ENCODE measurements around the gene CNN3. TPM values are rescaled to one million over a fixed set of nuclear protein-coding genes. Genes with fewer than 3 reads are reported as not detected.

CNN3 gene
- total and polyA plus RNA-seq, 4 donors, result 43.9 to 87.4 (median 69.6) TPM

GRCh38 chr1:94873520-94874351 is 53.2 kb downstream of the CNN3 start:
- Histone ChIP-seq H3K36me3 (ENCODE audit: control insufficient read depth in 4 of 4, insufficient read depth in 3 of 4, low read depth in 1 of 4, low read length in 3 of 4) (peaks cover 0 to 2% (median 0%) of the 10 kb centered on the region in 4 donors), H3K9me3 (ENCODE audit: control insufficient read depth in 4 of 4, low read length in 3 of 4) (no peaks in the 10 kb centered on the region), H3K9ac (ENCODE audit: low read depth in 1 of 2, low read length in 2 of 2) (no peak overlapping the region), H3K4me1 (ENCODE audit: control insufficient read depth in 4 of 4, insufficient read depth in 4 of 4, low read length in 3 of 4) (no peaks in the 10 kb centered on the region), H3K27me3 (ENCODE audit: control insufficient read depth in 4 of 4, insufficient read depth in 4 of 4, low read length in 3 of 4) (no peaks in the 10 kb centered on the region), H3K27ac (ENCODE audit: low read depth in 1 of 2, low read length in 2 of 2) (no peak overlapping the region), H3K4me3 (ENCODE audit: low read depth in 1 of 3, low read length in 3 of 3) (no peak overlapping the region)
- 89% methylated on average over 7 of the region's 7 CpGs for WGBS
- TF ChIP-seq RAD21 (IDR thresholded peaks at IDR 0.05) (no peak), MAX (IDR thresholded peaks at IDR 0.05) (no peak), FOXA2 (IDR thresholded peaks at IDR 0.05) (no peak), ATF3 (IDR thresholded peaks at IDR 0.05) (no peak), ZBTB33 (IDR thresholded peaks at IDR 0.05) (no peak), NR2F2 (IDR thresholded peaks at IDR 0.05) (no peak)
- DNase-seq (ENCODE audit: low spot score), result no peak

- Histone ChIP-seq H3K4me3 (ENCODE audit: low read depth in 1 of 3, low read length in 3 of 3) (no peak overlapping the region), H3K36me3 (ENCODE audit: control insufficient read depth in 4 of 4, insufficient read depth in 3 of 4, low read depth in 1 of 4, low read length in 3 of 4) (peaks cover 0 to 2% (median 0%) of the 10 kb centered on the region in 4 donors), H3K27ac (ENCODE audit: low read depth in 1 of 2, low read length in 2 of 2) (no peak overlapping the region), H3K27me3 (ENCODE audit: control insufficient read depth in 4 of 4, insufficient read depth in 4 of 4, low read length in 3 of 4) (no peaks in the 10 kb centered on the region), H3K4me1 (ENCODE audit: control insufficient read depth in 4 of 4, insufficient read depth in 4 of 4, low read length in 3 of 4) (no peaks in the 10 kb centered on the region), H3K9me3 (ENCODE audit: control insufficient read depth in 4 of 4, low read length in 3 of 4) (no peaks in the 10 kb centered on the region), H3K9ac (ENCODE audit: low read depth in 1 of 2, low read length in 2 of 2) (no peak overlapping the region)
- TF ChIP-seq HNF4G (IDR thresholded peaks at IDR 0.05) (no peak), JUND (IDR thresholded peaks at IDR 0.05) (no peak), RXRA (IDR thresholded peaks at IDR 0.05) (no peak), GABPA (IDR thresholded peaks at IDR 0.05 in 1 of 2, conservative IDR thresholded peaks at IDR 0.05 in 1 of 2) (no peak)
- DNase-seq (ENCODE audit: low spot score), result no peak
- WGBS, result 90% methylated on average over 4 of the region's 4 CpGs
Observed at GRCh38 chr1:94872771-94873495, 54.0 kb downstream of the CNN3 start.

GRCh38 chr1:94871031-94871430 is 55.9 kb downstream of the CNN3 start:
- H3K4me3 ChIP-seq (ENCODE audit: low read depth in 1 of 3, low read length in 3 of 3), result no peak overlapping the region
- TF ChIP-seq ZBTB33 (IDR thresholded peaks at IDR 0.05), result no peak
- no peak for TF ChIP-seq EGR1 (IDR thresholded peaks at IDR 0.05; ENCODE audit: low read depth in 2 of 2)
- no peak for TF ChIP-seq JUND (IDR thresholded peaks at IDR 0.05)
- no peak for TF ChIP-seq HNF4G (IDR thresholded peaks at IDR 0.05)
- TF ChIP-seq RXRA (IDR thresholded peaks at IDR 0.05), result no peak
- TF ChIP-seq HNF4A (conservative IDR thresholded peaks at IDR 0.05), result no peak
- TF ChIP-seq RAD21 (IDR thresholded peaks at IDR 0.05), result no peak
- no peak for TF ChIP-seq TAF1 (conservative IDR thresholded peaks at IDR 0.05)
- no peak for TF ChIP-seq REST (IDR thresholded peaks at IDR 0.05)
- no peak for TF ChIP-seq FOXA1 (IDR thresholded peaks at IDR 0.05)
- no peak for TF ChIP-seq YY1 (IDR thresholded peaks at IDR 0.05)

More at GRCh38 chr1:94871031-94871430, 55.9 kb downstream of the CNN3 start:
- Histone ChIP-seq H3K27ac (ENCODE audit: low read depth in 1 of 2, low read length in 2 of 2) (no peak overlapping the region), H3K36me3 (ENCODE audit: control insufficient read depth in 4 of 4, insufficient read depth in 3 of 4, low read depth in 1 of 4, low read length in 3 of 4) (peaks cover 0 to 6% (median 0%) of the 10 kb centered on the region in 4 donors), H3K9ac (ENCODE audit: low read depth in 1 of 2, low read length in 2 of 2) (no peak overlapping the region), H3K9me3 (ENCODE audit: control insufficient read depth in 4 of 4, low read length in 3 of 4) (no peaks in the 10 kb centered on the region), H3K4me1 (ENCODE audit: control insufficient read depth in 4 of 4, insufficient read depth in 4 of 4, low read length in 3 of 4) (no peaks in the 10 kb centered on the region), H3K27me3 (ENCODE audit: control insufficient read depth in 4 of 4, insufficient read depth in 4 of 4, low read length in 3 of 4) (no peaks in the 10 kb centered on the region)
- 96% methylated on average over 2 of the region's 2 CpGs for WGBS
- no peak for DNase-seq (ENCODE audit: low spot score)

All from liver (tissue), 9 donors.